HCT116 (cell line): ENCODE measurements around the gene FIBP. TPM values are rescaled to one million over a fixed set of nuclear protein-coding genes. Genes with fewer than 3 reads are reported as not detected.

Source experiments
- ATAC-seq: fragments of 200-7000 bp; cut with Tn5 transposase; 2 replicates; pipeline ENCODE4 v1.9.1; 2020; ENCODE audit warnings: mild to moderate bottlenecking, moderate library complexity
- BruUV-seq: library from RNA; stranded (reverse); fragments of 400-500 nt; replicated peaks from 2 replicates; lab custom pipeline; 2021; lab: Mats Ljungman, UMichigan
- CTCF ChIA-PET: fragments of 300-600 bp; sonication (Branson Sonifier 250); formaldehyde crosslinking; loops from one replicate; lab custom pipeline; 2021; ENCODE audit warnings: antibody characterized with exemption; lab: Charles Lee
- POLR2A ChIA-PET: fragments of 300-600, 350-600 bp; sonication (Branson Sonifier 250); formaldehyde crosslinking; loops from one replicate; lab custom pipeline; 2021; ENCODE audit warnings: antibody characterized with exemption; lab: Charles Lee
- RAD21 ChIA-PET, 2 experiments: fragments of 300-600 bp; sonication (Branson Sonifier 250); formaldehyde crosslinking; loops; one replicate each; lab custom pipeline; 2023; ENCODE audit warnings: low total read pairs in 2 of 2; ENCODE audit not compliant: uncharacterized antibody in 2 of 2, unreplicated experiment in 2 of 2, low non-redundant PET in 1 of 2; lab: Charles Lee
- DNase-seq: peaks from one replicate; pipeline ENCODE4 v3.0.0-alpha.2; 2010; ENCODE audit warnings: low read depth, low spot score
- H2AFZ ChIP-seq: fragments of 200-600 bp; shearing (Covaris generic), sonication (generic); 2 replicates; pipeline ENCODE4 v1.6.1; 2017; ENCODE audit warnings: low read depth, mixed run types, mixed read lengths, antibody characterized with exemption, low read length; ENCODE audit not compliant: poor library complexity, severe bottlenecking
- H3K27ac ChIP-seq: 2 replicates; pipeline ENCODE4 v1.5.1; 2012; ENCODE audit warnings: low read depth, low read length
- H3K27me3 ChIP-seq: fragments of 200-600 bp; sonication (generic); 2 replicates; pipeline ENCODE4 v1.6.1; 2016; ENCODE audit warnings: mixed run types, low read length, mixed read lengths; ENCODE audit not compliant: insufficient read depth
- H3K36me3 ChIP-seq, 2 experiments: fragments of 200-500 bp in 1 of 2; fragments of 200-600 bp in 1 of 2; sonication (Bioruptor generic) in 1 of 2; sonication (generic) in 1 of 2; 2 replicates each; pipeline versions ENCODE4 v1.5.1 to v1.6.1; 2014 to 2016; ENCODE audit warnings: low read length in 2 of 2, inconsistent platforms in 1 of 2, mixed read lengths in 1 of 2, mixed run types in 1 of 2; ENCODE audit not compliant: insufficient read depth in 2 of 2, control insufficient read depth in 1 of 2
- H3K4me1 ChIP-seq, 2 experiments: fragments of 200-600 bp in 1 of 2; sonication (generic) in 1 of 2; 2 replicates each; pipeline versions ENCODE4 v1.5.1 to v1.6.1; 2012 to 2017; ENCODE audit warnings: low read length in 2 of 2, inconsistent platforms in 1 of 2, mild to moderate bottlenecking in 1 of 2, mixed read lengths in 1 of 2, mixed run types in 1 of 2, moderate library complexity in 1 of 2; ENCODE audit not compliant: insufficient read depth in 2 of 2, control insufficient read depth in 1 of 2
- H3K4me2 ChIP-seq: fragments of 200-600 bp; sonication (generic); 2 replicates; pipeline ENCODE4 v1.6.1; 2017; ENCODE audit warnings: mixed run types, low read length, mixed read lengths
- H3K4me3 ChIP-seq, 2 experiments: fragments of 200-600 bp in 1 of 2; sonication (generic) in 1 of 2; replicated peaks in 1 of 2; 2 replicates each; pipeline ENCODE4 v1.5.1; 2011 to 2016; ENCODE audit warnings: low read length in 2 of 2, control low read depth in 1 of 2, low read depth in 1 of 2, mild to moderate bottlenecking in 1 of 2, mixed read lengths in 1 of 2, mixed run types in 1 of 2
- H3K79me2 ChIP-seq: fragments of 200-600 bp; sonication (generic); 2 replicates; pipeline ENCODE4 v1.6.1; 2017; ENCODE audit warnings: mild to moderate bottlenecking, mixed run types, low read length, moderate library complexity, mixed read lengths; ENCODE audit not compliant: insufficient read depth
- H3K9ac ChIP-seq: fragments of 200-600 bp; sonication (generic); 2 replicates; pipeline ENCODE4 v1.6.1; 2016; ENCODE audit warnings: low read length, mixed read lengths
- H3K9me2 ChIP-seq: fragments of 200-600 bp; sonication (generic), shearing (Covaris generic); 2 replicates; pipeline ENCODE4 v1.6.1; 2017; ENCODE audit warnings: mixed run types, mild to moderate bottlenecking, moderate library complexity; ENCODE audit not compliant: insufficient read depth
- H3K9me3 ChIP-seq, 2 experiments: fragments of 200-500 bp in 1 of 2; fragments of 200-600 bp in 1 of 2; sonication (Bioruptor generic) in 1 of 2; sonication (generic) in 1 of 2; 2 replicates each; pipeline ENCODE4 v1.6.1; 2014 to 2017; ENCODE audit warnings: low read length in 2 of 2, mixed read lengths in 2 of 2, inconsistent platforms in 1 of 2, low read depth in 1 of 2, mild to moderate bottlenecking in 1 of 2, mixed run types in 1 of 2, moderate library complexity in 1 of 2; ENCODE audit not compliant: control insufficient read depth in 1 of 2, insufficient read depth in 1 of 2
- H4K20me1 ChIP-seq: fragments of 200-600 bp; sonication (generic), shearing (Covaris generic); 2 replicates; pipeline ENCODE4 v1.6.1; 2017; ENCODE audit warnings: mixed run types, mild to moderate bottlenecking, moderate library complexity; ENCODE audit not compliant: insufficient read depth
- CEBPB ChIP-seq: IDR thresholded peaks from 2 replicates; pipeline ENCODE4 v1.6.1; 2012; ENCODE audit warnings: low read depth
- ELF1 ChIP-seq: IDR thresholded peaks from 2 replicates; pipeline ENCODE4 v1.6.1; 2012; ENCODE audit warnings: low read depth, borderline replicate concordance
- EZH2phosphoT487 ChIP-seq: fragments of 200-600 bp; IDR thresholded peaks from 2 replicates; pipeline ENCODE4 v1.6.1; 2018; ENCODE audit warnings: antibody characterized with exemption, borderline replicate concordance
- MAX ChIP-seq: IDR thresholded peaks from 2 replicates; pipeline ENCODE4 v1.6.1; 2012
- POLR2A ChIP-seq: IDR thresholded peaks from 2 replicates; pipeline ENCODE4 v1.7.0; 2011; ENCODE audit warnings: borderline replicate concordance; ENCODE audit not compliant: insufficient read depth, insufficient read length; ENCODE audit errors: extremely low read depth
- RAD21 ChIP-seq: IDR thresholded peaks from 2 replicates; pipeline ENCODE4 v1.6.1; 2012; ENCODE audit warnings: low read depth, mild to moderate bottlenecking
- REST ChIP-seq: IDR thresholded peaks from 2 replicates; pipeline ENCODE4 v1.6.1; 2012; ENCODE audit warnings: low read depth
- SP1 ChIP-seq: IDR thresholded peaks from 2 replicates; pipeline ENCODE4 v1.6.1; 2012; ENCODE audit warnings: low read depth
- ZBTB33 ChIP-seq: IDR thresholded peaks from 2 replicates; pipeline ENCODE4 v1.6.1; 2011; ENCODE audit warnings: mild to moderate bottlenecking, low read length, moderate library complexity; ENCODE audit not compliant: insufficient replicate concordance; ENCODE audit errors: extremely low read depth
- ZNF274 ChIP-seq: fragments of 200-500 bp; sonication (Bioruptor generic); IDR thresholded peaks from 2 replicates; pipeline ENCODE4 v1.6.1; 2014; ENCODE audit warnings: mild to moderate bottlenecking, low read depth, low read length, inconsistent platforms
- intact Hi-C: fragments of 100-400 bp; cut with micrococcal nuclease; formaldehyde crosslinking; loops from 2 replicates; pipeline ENCODE4 v1.10.0; 2022
- total RNA-seq: library from RNA; stranded (reverse); gene quantifications from one replicate; pipeline ENCODE4 v1.2.1, GENCODE V29; 2021; ENCODE audit not compliant: unreplicated experiment

FIBP gene
- total RNA-seq, 1 experiment from 2014 or later, result 96.0 TPM

GRCh38 chr11:65850217-65851082, 37.8 kb downstream of the FIBP start:
- DNase-seq, result no peak
- Histone ChIP-seq H3K36me3 (peaks cover 20 to 42% of the 10 kb centered on the region in 2 experiments), H3K4me2 (no peak overlapping the region), H3K9me2 (no peaks in the 10 kb centered on the region), H3K4me1 (peaks cover 0 to 1% of the 10 kb centered on the region in 2 experiments; a peak in 1 of 4 replicates), H3K27ac (no peak overlapping the region), H3K79me2 (peaks cover 17% of the 10 kb centered on the region), H3K4me3 (no peak overlapping the region), H3K9me3 (no peaks in the 10 kb centered on the region; a peak in 1 of 4 replicates), H3K27me3 (no peaks in the 10 kb centered on the region), H3K9ac (no peak overlapping the region), H2AFZ (no peak overlapping the region), H4K20me1 (peaks cover 2% of the 10 kb centered on the region; the same call in 1 of the 2 replicates)
- no peak for ATAC-seq
- ChIA-PET CTCF (interaction anchor here (1.0 to 2.4 kb wide), 8 partner anchors 8 to 138 kb away, joined by 3 to 15 read pairs (median 4); partner anchors contain the start of genes FIBP, KAT5 and MUS81), POLR2A (interaction anchor here (1.1 to 4.2 kb wide), 3 partner anchors 8 to 21 kb away, joined by 4 to 16 read pairs (median 8); partner anchors contain the start of genes CFL1 and MUS81), RAD21 (no interaction called here)
- BruUV-seq, result no TSS peak
- intact Hi-C loops, result no loop called here
- TF ChIP-seq POLR2A, result no peak
- TF ChIP-seq CEBPB, result no peak
- TF ChIP-seq ZBTB33, result no peak
- TF ChIP-seq RAD21, result no peak
- no peak for TF ChIP-seq EZH2phosphoT487
- no peak for TF ChIP-seq MAX
- no peak for TF ChIP-seq ELF1
- TF ChIP-seq SP1, result no peak
- TF ChIP-seq ZNF274, result no peak
- no peak for TF ChIP-seq REST
